Measurements from ENCODE around the gene SNAPIN. TPM values are rescaled to one million over a fixed set of nuclear protein-coding genes. Genes with fewer than 3 reads are reported as not detected.

The SNAPIN gene
- total RNA-seq, 1 donor from 2014 or later = 50.4 TPM

DNA sequence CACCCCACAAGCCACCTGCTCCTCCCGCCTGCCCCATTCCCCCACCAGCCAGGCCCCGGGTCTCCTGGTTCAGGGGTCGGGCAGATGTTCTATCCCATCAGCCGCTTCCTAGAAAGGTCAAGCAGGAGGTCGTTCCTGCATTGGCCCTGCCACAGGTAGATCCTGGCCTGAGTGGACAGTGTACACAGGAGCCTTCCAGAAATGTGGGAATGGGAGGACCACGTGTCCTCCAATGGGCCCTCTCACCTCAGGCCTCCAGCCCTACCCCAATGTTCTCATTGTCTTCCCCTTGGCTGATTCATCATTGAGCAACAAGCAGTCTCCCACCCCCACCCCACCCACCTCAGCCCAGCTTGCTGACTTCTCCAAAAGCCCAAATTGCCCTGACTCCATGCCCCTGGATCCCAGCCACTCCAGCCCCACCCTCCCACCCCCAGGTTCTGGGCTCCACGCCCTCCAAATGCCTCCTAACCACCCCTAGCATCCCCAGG lies 47.6 kb upstream of the SNAPIN start:
- ChIA-PET POLR2A (interaction anchor here (2.2 kb wide), 1 partner anchor 23 kb away, joined by 8 read pairs; the partner anchor contains the start of gene CHTOP), CTCF (interaction anchor here (0.9 kb wide), 1 partner anchor 11 kb away, joined by 4 read pairs; no protein-coding TSS in a partner anchor)
- DNase-seq = no peak
- Mint-ChIP-seq H3K27me3 (no peaks in the 10 kb centered on the region), H3K4me1 (peaks cover 11% of the 10 kb centered on the region), H3K36me3 (ENCODE audit: low read depth) (no peaks in the 10 kb centered on the region), H3K4me3 (no peak overlapping the region), H3K27ac (no peak overlapping the region), H3K9me3 (no peaks in the 10 kb centered on the region)
- intact Hi-C loops (cut with micrococcal nuclease) = no loop called here
- TF ChIP-seq, protein P1, sequence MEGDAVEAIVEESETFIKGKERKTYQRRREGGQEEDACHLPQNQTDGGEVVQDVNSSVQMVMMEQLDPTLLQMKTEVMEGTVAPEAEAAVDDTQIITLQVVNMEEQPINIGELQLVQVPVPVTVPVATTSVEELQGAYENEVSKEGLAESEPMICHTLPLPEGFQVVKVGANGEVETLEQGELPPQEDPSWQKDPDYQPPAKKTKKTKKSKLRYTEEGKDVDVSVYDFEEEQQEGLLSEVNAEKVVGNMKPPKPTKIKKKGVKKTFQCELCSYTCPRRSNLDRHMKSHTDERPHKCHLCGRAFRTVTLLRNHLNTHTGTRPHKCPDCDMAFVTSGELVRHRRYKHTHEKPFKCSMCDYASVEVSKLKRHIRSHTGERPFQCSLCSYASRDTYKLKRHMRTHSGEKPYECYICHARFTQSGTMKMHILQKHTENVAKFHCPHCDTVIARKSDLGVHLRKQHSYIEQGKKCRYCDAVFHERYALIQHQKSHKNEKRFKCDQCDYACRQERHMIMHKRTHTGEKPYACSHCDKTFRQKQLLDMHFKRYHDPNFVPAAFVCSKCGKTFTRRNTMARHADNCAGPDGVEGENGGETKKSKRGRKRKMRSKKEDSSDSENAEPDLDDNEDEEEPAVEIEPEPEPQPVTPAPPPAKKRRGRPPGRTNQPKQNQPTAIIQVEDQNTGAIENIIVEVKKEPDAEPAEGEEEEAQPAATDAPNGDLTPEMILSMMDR (IDR thresholded peaks at IDR 0.05) = no peak
- no peak for ATAC-seq (ENCODE audit: low read depth)

DNA sequence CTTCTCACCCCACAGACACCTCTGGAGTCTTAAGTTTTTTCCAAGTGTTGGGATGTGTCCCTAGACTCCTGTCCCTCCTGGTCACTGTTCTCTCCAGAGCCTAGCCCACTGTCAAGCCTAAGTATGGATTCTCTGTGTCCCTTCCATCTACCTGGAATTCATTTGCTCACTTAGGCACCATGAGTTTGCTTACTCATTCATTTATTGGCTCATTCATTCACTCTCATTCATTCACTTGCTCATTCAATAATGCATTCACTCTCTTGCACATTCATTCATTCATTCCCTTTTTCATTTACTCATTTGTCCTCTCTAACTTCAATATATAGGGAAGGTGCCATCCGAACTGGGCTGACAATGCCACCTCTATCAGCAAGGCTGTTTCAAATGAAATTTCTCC lies 47.1 kb upstream of the SNAPIN start:
- H3K27ac Mint-ChIP-seq = no peak overlapping the region
- H3K9me3 Mint-ChIP-seq = no peaks in the 10 kb centered on the region
- H3K36me3 Mint-ChIP-seq (ENCODE audit: low read depth) = no peaks in the 10 kb centered on the region
- intact Hi-C loops (cut with micrococcal nuclease) = no loop called here
- TF ChIP-seq, protein P1 (IDR thresholded peaks at IDR 0.05) = no peak
- H3K27me3 Mint-ChIP-seq = no peaks in the 10 kb centered on the region
- DNase-seq (no peak), ATAC-seq (ENCODE audit: low read depth) (no peak)
- ChIA-PET CTCF (interaction anchor here (0.9 kb wide), 1 partner anchor 12 kb away, joined by 4 read pairs; no protein-coding TSS in a partner anchor), POLR2A (interaction anchor here (2.2 kb wide), 1 partner anchor 23 kb away, joined by 8 read pairs; the partner anchor contains the start of gene CHTOP)
- peaks cover 8% of the 10 kb centered on the region for H3K4me1 Mint-ChIP-seq
- no peak overlapping the region for H3K4me3 Mint-ChIP-seq

DNA sequence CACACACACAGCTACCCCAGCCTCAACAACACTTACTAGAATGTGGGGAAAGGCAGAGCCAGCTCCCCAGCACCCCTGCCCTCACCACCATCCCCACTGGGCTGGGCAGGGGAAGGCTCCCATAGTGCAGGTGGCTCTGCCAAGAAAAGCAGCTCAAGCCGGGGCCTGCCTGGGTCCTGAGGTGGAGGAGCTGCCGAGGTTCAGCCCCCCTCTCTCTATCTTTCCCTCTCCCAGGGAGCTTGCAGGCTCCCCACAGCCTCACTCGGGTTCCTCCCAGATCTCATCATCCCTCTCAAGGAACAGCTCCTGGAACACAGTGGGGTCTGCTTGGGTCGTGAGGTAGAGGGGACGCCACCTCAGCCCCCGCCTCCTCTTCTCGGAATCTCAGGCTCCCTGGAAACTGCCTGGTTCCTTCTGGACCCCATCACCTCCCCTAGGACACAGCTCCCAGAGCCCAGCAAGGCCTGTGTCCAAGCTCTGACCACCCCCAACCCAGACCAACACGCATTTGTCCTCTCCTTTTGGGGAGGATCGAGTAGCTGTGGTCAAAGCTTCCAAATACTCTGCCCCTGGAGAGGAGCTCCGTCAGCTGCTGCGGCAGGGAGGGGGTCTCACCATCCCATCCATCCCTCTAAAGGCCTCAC lies 46.3 kb upstream of the SNAPIN start:
- ATAC-seq (ENCODE audit: low read depth) (no peak), DNase-seq (no peak)
- CTCF ChIA-PET = no interaction called here
- no peak overlapping the region for H3K4me3 Mint-ChIP-seq
- intact Hi-C loops (cut with micrococcal nuclease) = no loop called here
- no peaks in the 10 kb centered on the region for H3K9me3 Mint-ChIP-seq
- TF ChIP-seq, protein P1 (IDR thresholded peaks at IDR 0.05) = no peak
- no peak overlapping the region for H3K27ac Mint-ChIP-seq
- peaks cover 1% of the 10 kb centered on the region for H3K4me1 Mint-ChIP-seq
- POLR2A ChIA-PET = interaction anchor here (2.2 kb wide), 1 partner anchor 22 kb away, joined by 8 read pairs; the partner anchor contains the start of gene CHTOP
- H3K36me3 Mint-ChIP-seq (ENCODE audit: low read depth) = no peaks in the 10 kb centered on the region
- no peaks in the 10 kb centered on the region for H3K27me3 Mint-ChIP-seq

DNA sequence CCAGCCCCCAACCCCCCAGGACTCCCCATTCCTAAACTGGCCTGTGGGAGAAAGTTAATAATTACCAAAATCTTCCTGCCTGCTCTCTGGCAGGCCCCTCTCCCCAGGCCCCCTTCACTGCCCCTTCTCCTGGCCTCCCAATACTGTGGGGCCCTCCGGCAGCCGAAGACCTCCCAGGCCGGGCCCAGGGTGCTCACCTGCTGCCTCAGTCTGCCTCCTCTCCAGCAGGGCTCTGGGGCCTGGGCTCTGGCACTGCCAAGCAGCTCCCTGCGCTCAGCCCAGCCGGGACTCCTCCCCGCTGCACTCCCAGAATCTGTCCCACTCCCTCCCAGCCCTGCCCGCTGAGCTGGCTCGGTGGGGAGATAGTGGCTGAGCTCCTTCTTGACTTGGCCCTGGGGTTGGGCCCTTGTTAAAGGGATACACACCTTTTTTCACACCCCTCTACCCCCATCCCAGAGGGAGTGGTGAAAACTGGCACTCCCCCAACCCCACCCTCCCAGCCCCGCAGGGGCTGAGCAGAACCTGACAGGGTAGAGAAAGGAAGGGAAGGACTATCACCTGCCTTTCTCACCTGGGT lies 45.7 kb upstream of the SNAPIN start, which contains the start of gene S100A16:
TSS of gene S100A16 (minus strand) at position 383 of the 577 bp plus-strand sequence. CDS start 4,986 bp downstream, outside the sequence.
- DNase-seq = no peak
- POLR2A ChIA-PET = interaction anchor here (2.2 kb wide), 1 partner anchor 21 kb away, joined by 8 read pairs; the partner anchor contains the start of gene CHTOP
- CTCF ChIA-PET = no interaction called here

More for the DNA sequence above, 45.7 kb upstream of the SNAPIN start, which contains the start of gene S100A16:
- Mint-ChIP-seq H3K9me3 (no peaks in the 10 kb centered on the region), H3K27me3 (no peaks in the 10 kb centered on the region), H3K36me3 (ENCODE audit: low read depth) (no peaks in the 10 kb centered on the region), H3K27ac (no peak within 1 kb of the TSS), H3K4me1 (peaks cover 1% of the 10 kb centered on the region), H3K4me3 (no peak within 1 kb of the TSS)
- ATAC-seq (ENCODE audit: low read depth) = no peak
- TF ChIP-seq, protein P1 (IDR thresholded peaks at IDR 0.05) = no peak
- intact Hi-C loops (cut with micrococcal nuclease) = no loop called here
